Astrocyte (in vitro differentiated cells and primary cell): ENCODE measurements around the gene UNC5B. TPM values are rescaled to one million over a fixed set of nuclear protein-coding genes. Genes with fewer than 3 reads are reported as not detected.
A peak's percentile ranks its signal among the peaks of the same experiment; 100 is the strongest.

Experiments
- DNase-seq: peaks from one replicate; pipeline ENCODE4 v3.0.0-alpha.2; 2010; ENCODE audit warnings: low read depth
- FAIRE-seq: peaks from 2 replicates; lab custom pipeline; 2011; peaks lifted over from hg19 to GRCh38; lab: Jason Lieb, UNC
- H2AFZ ChIP-seq: 2 replicates; pipeline ENCODE4 v1.6.0; 2012; ENCODE audit warnings: low read depth, low read length, inconsistent platforms
- H3K27ac ChIP-seq: 2 replicates; pipeline ENCODE4 v1.5.1; 2011; ENCODE audit warnings: low read depth, low read length, inconsistent platforms
- H3K27me3 ChIP-seq: 2 replicates; pipeline ENCODE4 v1.6.0; 2011; ENCODE audit warnings: low read length, inconsistent platforms; ENCODE audit not compliant: insufficient read depth
- H3K36me3 ChIP-seq: 2 replicates; pipeline ENCODE4 v1.5.1; 2011; ENCODE audit warnings: low read length, inconsistent platforms; ENCODE audit not compliant: insufficient read depth
- H3K4me1 ChIP-seq: 2 replicates; pipeline ENCODE4 v1.5.1; 2011; ENCODE audit warnings: low read length, inconsistent platforms; ENCODE audit not compliant: insufficient read depth
- H3K4me2 ChIP-seq: 2 replicates; pipeline ENCODE4 v1.6.0; 2012; ENCODE audit warnings: low read length, inconsistent platforms
- H3K4me3 ChIP-seq: 2 replicates; pipeline ENCODE4 v1.5.1; 2011; ENCODE audit warnings: low read depth, mild to moderate bottlenecking, low read length, inconsistent platforms; ENCODE audit not compliant: insufficient read depth
- H3K79me2 ChIP-seq: 2 replicates; pipeline ENCODE4 v1.6.0; 2012; ENCODE audit warnings: mild to moderate bottlenecking, low read length, inconsistent platforms; ENCODE audit not compliant: insufficient read depth
- H3K9ac ChIP-seq: 2 replicates; pipeline ENCODE4 v1.6.0; 2012; ENCODE audit warnings: mild to moderate bottlenecking, low read length, inconsistent platforms
- H3K9me3 ChIP-seq: 2 replicates; pipeline ENCODE4 v1.5.1; 2012; ENCODE audit warnings: low read depth, mild to moderate bottlenecking, low read length, inconsistent platforms; ENCODE audit not compliant: insufficient read depth
- H4K20me1 ChIP-seq: 2 replicates; pipeline ENCODE4 v1.6.0; 2012; ENCODE audit warnings: low read length, inconsistent platforms; ENCODE audit not compliant: insufficient read depth
- H3K27ac Mint-ChIP-seq: one replicate; pipeline ENCODE4 v1.8.0; 2021; ENCODE audit warnings: mild to moderate bottlenecking, mixed read lengths; ENCODE audit not compliant: unreplicated experiment
- H3K27me3 Mint-ChIP-seq: one replicate; pipeline ENCODE4 v1.8.0; 2021; ENCODE audit warnings: low read depth, mixed read lengths; ENCODE audit not compliant: unreplicated experiment
- H3K36me3 Mint-ChIP-seq: one replicate; pipeline ENCODE4 v1.8.0; 2021; ENCODE audit warnings: low read depth, mixed read lengths; ENCODE audit not compliant: unreplicated experiment
- H3K4me1 Mint-ChIP-seq: one replicate; pipeline ENCODE4 v1.8.0; 2021; ENCODE audit warnings: low read depth, mixed read lengths; ENCODE audit not compliant: unreplicated experiment
- H3K4me3 Mint-ChIP-seq: one replicate; pipeline ENCODE4 v1.8.0; 2021; ENCODE audit warnings: mild to moderate bottlenecking, moderate library complexity, mixed read lengths; ENCODE audit not compliant: unreplicated experiment
- H3K9me3 Mint-ChIP-seq: one replicate; pipeline ENCODE4 v1.8.0; 2021; ENCODE audit warnings: mild to moderate bottlenecking, mixed read lengths; ENCODE audit not compliant: unreplicated experiment
- EZH2 ChIP-seq: IDR thresholded peaks from 2 replicates; pipeline ENCODE4 v1.6.1; 2012; ENCODE audit warnings: mild to moderate bottlenecking, low read length, inconsistent platforms; ENCODE audit not compliant: insufficient read depth
- total RNA-seq: library from RNA; stranded (reverse); gene quantifications from 2 replicates; pipeline ENCODE4 v1.2.1, GENCODE V29; 2021
- TF ChIP-seq, protein P1 (sequence below): IDR thresholded peaks from 2 replicates; pipeline ENCODE4 v1.5.1; 2011; ENCODE audit warnings: low read depth, mild to moderate bottlenecking, inconsistent platforms, low read length, moderate library complexity; ENCODE audit not compliant: insufficient read depth

UNC5B gene
- total RNA-seq, 1 donor from 2014 or later = 15.0 TPM

DNA sequence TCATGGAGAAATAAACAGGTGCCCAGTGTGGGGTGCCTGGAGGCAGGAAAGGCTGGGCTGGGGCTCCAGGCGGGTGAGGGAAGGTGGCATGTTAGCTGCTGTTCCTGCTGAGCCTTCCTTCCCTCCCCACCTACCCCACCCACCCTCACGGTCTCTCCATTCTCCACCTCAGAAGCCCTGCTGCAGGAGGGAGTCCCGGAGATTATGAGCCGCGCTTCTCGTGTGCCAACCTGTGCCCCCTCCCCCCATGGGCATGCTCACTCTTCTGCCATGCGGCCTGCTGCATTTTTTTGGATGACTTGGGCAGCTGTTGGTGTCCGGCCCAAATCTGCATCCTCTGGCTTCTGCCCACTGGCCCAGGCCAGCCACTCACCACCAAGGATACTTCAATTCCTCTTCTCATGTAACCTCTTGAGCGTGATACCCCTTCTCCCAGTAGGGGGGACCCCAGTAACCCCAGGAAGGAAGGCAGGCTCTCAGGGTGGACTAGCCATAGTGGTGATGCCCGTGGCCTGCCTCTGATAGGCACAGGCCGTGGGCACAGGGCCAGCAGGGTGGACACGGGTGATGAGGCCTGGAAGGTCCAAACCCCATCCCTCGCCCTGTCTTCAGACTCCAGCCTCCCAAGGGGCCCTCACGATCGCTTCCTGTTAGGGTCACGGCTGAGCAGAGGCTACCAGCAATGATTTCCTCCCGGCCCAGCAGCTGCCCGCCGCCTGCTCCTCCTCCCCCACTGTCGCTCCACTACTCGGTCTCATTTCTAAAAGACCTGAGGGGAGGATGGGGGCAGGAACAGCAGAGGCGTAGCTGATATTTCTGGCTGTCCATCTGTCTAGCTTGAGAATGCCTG, 27.8 kb downstream of the UNC5B start:
- Histone ChIP-seq H3K79me2 (peaks cover 7% of the 10 kb centered on the region), H2AFZ (no peak overlapping the region), H3K4me1 (peaks cover 69% of the 10 kb centered on the region), H3K9me3 (no peaks in the 10 kb centered on the region), H3K4me2 (peak overlapping the region; percentile 26), H3K27me3 (no peaks in the 10 kb centered on the region), H3K36me3 (no peaks in the 10 kb centered on the region), H3K4me3 (no peak overlapping the region), H3K27ac (no peak overlapping the region), H3K9ac (no peak overlapping the region), H4K20me1 (peaks cover 22% of the 10 kb centered on the region)
- Mint-ChIP-seq H3K9me3 (no peaks in the 10 kb centered on the region), H3K4me3 (no peak overlapping the region), H3K4me1 (peaks cover 37% of the 10 kb centered on the region), H3K27ac (no peak overlapping the region), H3K36me3 (peaks cover 2% of the 10 kb centered on the region), H3K27me3 (peaks cover 3% of the 10 kb centered on the region)
- FAIRE-seq = no peak
- TF ChIP-seq, protein P1, sequence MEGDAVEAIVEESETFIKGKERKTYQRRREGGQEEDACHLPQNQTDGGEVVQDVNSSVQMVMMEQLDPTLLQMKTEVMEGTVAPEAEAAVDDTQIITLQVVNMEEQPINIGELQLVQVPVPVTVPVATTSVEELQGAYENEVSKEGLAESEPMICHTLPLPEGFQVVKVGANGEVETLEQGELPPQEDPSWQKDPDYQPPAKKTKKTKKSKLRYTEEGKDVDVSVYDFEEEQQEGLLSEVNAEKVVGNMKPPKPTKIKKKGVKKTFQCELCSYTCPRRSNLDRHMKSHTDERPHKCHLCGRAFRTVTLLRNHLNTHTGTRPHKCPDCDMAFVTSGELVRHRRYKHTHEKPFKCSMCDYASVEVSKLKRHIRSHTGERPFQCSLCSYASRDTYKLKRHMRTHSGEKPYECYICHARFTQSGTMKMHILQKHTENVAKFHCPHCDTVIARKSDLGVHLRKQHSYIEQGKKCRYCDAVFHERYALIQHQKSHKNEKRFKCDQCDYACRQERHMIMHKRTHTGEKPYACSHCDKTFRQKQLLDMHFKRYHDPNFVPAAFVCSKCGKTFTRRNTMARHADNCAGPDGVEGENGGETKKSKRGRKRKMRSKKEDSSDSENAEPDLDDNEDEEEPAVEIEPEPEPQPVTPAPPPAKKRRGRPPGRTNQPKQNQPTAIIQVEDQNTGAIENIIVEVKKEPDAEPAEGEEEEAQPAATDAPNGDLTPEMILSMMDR = no peak
- TF ChIP-seq EZH2 = no peak
- DNase-seq = no peak

DNA sequence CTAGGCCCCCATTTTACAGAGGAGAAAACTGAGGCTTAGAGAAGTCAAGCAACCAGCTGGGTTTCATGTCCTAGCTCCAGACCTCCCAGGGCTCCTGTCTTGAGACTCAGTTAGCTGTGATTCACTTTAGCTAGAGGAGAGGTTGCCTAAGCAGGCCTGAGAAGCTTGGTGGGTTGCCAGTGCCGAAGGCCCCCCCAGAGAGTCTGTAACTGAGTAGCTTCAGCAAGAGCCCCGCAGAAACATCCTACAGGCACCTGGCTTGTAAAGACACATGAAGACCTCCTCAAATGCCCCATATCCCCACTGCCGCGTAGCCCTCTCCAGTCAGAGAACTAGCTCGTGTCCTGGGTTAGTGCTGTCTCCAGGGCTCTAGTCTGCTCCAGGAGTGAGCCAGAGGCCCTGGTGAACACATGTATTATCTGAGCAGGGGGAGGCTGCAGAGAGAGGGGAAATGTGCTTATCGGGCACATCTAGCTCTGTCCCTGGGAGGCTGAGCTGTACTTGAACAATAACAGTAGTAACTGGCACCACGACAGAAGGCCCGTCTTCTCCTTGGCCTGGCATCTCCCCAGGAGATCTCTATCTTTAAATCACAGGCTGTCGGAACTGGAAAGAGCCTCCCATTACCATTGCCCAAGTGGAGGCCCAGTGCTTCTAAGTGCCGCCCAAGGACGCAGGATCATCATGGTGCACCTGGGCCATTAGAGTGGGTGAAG, 28.9 kb downstream of the UNC5B start:
- Mint-ChIP-seq H3K27ac (no peak overlapping the region), H3K9me3 (no peaks in the 10 kb centered on the region), H3K4me1 (peaks cover 32% of the 10 kb centered on the region), H3K36me3 (peaks cover 2% of the 10 kb centered on the region), H3K27me3 (peaks cover 3% of the 10 kb centered on the region), H3K4me3 (no peak overlapping the region)
- TF ChIP-seq, protein P1 = no peak
- no peak for TF ChIP-seq EZH2
- Histone ChIP-seq H3K9ac (no peak overlapping the region), H3K79me2 (peaks cover 5% of the 10 kb centered on the region), H3K27ac (no peak overlapping the region), H3K4me1 (peaks cover 64% of the 10 kb centered on the region), H3K27me3 (no peaks in the 10 kb centered on the region), H3K9me3 (no peaks in the 10 kb centered on the region), H2AFZ (no peak overlapping the region), H3K4me2 (peak overlapping the region; percentile 24), H3K4me3 (no peak overlapping the region), H3K36me3 (no peaks in the 10 kb centered on the region), H4K20me1 (peaks cover 22% of the 10 kb centered on the region)
- DNase-seq = peak; percentile 78
- FAIRE-seq = no peak
